DOHH2 (cell line): ENCODE results near the gene HADHA.

Experiments used
- CTCF ChIP-seq: fragments of 200-600 bp; sonication (generic); IDR thresholded peaks from one replicate; pipeline ENCODE4 v1.5.1; 2014; ENCODE audit warnings: antibody characterized with exemption, mild to moderate bottlenecking, low read depth, low read length; ENCODE audit not compliant: poor library complexity, severe bottlenecking
- EZH2phosphoT487 ChIP-seq: fragments of 200-600 bp; sonication (generic); IDR thresholded peaks from 2 replicates; pipeline ENCODE4 v1.6.1; 2017; ENCODE audit warnings: borderline replicate concordance, mild to moderate bottlenecking, antibody characterized with exemption, low read length, moderate library complexity, mixed read lengths

GRCh38 chr2:26241928-26242436 is 2.5 kb downstream of the HADHA start:
- no peak for TF ChIP-seq CTCF
- no peak for TF ChIP-seq EZH2phosphoT487
